ENCODE results near the gene FGF22. TPM values are rescaled to one million over a fixed set of nuclear protein-coding genes. Genes with fewer than 3 reads are reported as not detected.

FGF22 gene
- total and polyA plus RNA-seq, 10 of the 15 experiments (the other 5 are each of a cell fraction or from before 2014, with no cell fraction given) = 0.05 TPM; not detected in 9

DNA sequence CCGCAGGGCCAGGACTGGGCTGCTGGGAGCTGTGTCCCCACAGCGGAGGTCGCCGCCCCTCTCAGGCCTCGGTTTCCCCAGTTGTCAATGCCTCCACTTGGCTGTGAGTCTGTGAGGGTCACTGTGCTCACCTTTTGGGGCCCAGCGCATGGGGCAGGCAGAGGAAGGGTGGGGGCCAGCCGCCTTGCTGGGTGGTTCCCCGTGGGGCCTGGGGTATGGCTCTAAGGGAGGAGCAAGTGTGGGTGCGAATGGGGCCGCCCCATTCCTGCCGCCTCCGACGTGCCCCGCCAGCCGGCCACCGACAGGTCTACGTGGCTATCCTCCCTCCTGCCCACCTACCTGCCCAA, 800 bp upstream of the FGF22 start (continued):
- TF ChIP-seq, protein P1, sequence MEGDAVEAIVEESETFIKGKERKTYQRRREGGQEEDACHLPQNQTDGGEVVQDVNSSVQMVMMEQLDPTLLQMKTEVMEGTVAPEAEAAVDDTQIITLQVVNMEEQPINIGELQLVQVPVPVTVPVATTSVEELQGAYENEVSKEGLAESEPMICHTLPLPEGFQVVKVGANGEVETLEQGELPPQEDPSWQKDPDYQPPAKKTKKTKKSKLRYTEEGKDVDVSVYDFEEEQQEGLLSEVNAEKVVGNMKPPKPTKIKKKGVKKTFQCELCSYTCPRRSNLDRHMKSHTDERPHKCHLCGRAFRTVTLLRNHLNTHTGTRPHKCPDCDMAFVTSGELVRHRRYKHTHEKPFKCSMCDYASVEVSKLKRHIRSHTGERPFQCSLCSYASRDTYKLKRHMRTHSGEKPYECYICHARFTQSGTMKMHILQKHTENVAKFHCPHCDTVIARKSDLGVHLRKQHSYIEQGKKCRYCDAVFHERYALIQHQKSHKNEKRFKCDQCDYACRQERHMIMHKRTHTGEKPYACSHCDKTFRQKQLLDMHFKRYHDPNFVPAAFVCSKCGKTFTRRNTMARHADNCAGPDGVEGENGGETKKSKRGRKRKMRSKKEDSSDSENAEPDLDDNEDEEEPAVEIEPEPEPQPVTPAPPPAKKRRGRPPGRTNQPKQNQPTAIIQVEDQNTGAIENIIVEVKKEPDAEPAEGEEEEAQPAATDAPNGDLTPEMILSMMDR (IDR thresholded peaks at IDR 0.05 in 2 of 3, conservative IDR thresholded peaks at IDR 0.05 in 1 of 3; ENCODE audit: control insufficient read depth in 2 of 3, extremely low read depth in 1 of 3, insufficient read depth in 1 of 3, low read depth in 3 of 3, low read length in 3 of 3) = no peak
- TF ChIP-seq TCF7 (IDR thresholded peaks at IDR 0.05; ENCODE audit: borderline replicate concordance) (no peak), BCL11A (IDR thresholded peaks at IDR 0.05; ENCODE audit: low read depth, low read length) (no peak), BRCA1 (IDR thresholded peaks at IDR 0.05; ENCODE audit: low read depth, low read length) (no peak)

DNA sequence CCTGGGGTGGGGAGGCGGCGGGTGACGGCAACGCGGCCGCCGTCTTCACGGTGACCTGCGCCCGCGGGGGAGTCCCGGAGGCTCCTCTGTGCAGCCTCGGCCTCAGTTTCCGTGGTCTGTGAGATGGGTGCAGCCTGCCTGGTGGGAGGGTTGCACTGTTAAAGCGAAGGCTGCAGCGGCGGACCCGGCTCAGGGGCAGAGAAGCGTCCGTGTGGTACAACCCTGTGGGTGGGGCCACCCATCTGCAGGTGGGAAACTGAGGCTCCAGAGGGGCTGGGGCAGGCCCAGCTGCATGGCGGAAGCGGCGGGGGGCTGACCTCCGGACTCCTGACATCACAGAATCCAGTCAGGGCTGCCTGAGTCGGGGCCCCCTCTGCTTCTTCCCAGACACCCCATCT, 481 bp downstream of the FGF22 start:
- ChIA-PET CTCF (no interaction called here), RAD21 (ENCODE audit: unreplicated experiment) (no interaction called here), POLR2A (no interaction called here), SMC1A (ENCODE audit: uncharacterized antibody, unreplicated experiment) (no interaction called here)
- in situ Hi-C loops (cut with MboI) (no loop called here), intact Hi-C loops (cut with micrococcal nuclease; ENCODE audit: unreplicated experiment) (no loop called here)
- Histone ChIP-seq H3K9ac (ENCODE audit: control insufficient read depth, insufficient read depth, low read length) (no peak overlapping the region), H3K4me1 (ENCODE audit: control insufficient read depth, insufficient read depth, low read length) (peaks cover 24% of the 10 kb centered on the region), H3K4me3 (peak overlapping the region; percentile 32; the same call in 1 of the 2 replicates), H3K27ac (ENCODE audit: control insufficient read depth, insufficient read depth) (no peak overlapping the region), H3K27me3 (replicated peaks in 1 of 2; ENCODE audit: control insufficient read depth in 2 of 2, insufficient read depth in 2 of 2, low read length in 1 of 2) (no peaks in the 10 kb centered on the region), H3K36me3 (ENCODE audit: control insufficient read depth in 2 of 2, insufficient read depth in 2 of 2, low read length in 1 of 2) (peaks cover 0 to 4% of the 10 kb centered on the region in 2 experiments; a peak in 2 of 4 replicates), H3K9me3 (replicated peaks; ENCODE audit: control insufficient read depth, insufficient read depth, low read length) (no peaks in the 10 kb centered on the region), H4K20me1 (ENCODE audit: control insufficient read depth, insufficient read depth) (no peaks in the 10 kb centered on the region), H3K4me2 (ENCODE audit: control insufficient read depth, insufficient read depth) (peak overlapping the region; percentile 48; the same call in 1 of the 2 replicates), H3K79me2 (ENCODE audit: control insufficient read depth, insufficient read depth, low read length) (no peaks in the 10 kb centered on the region), H2AFZ (ENCODE audit: control insufficient read depth, low read depth, low read length) (no peak overlapping the region)
- FAIRE-seq (no peak), DNase-seq (ENCODE audit: low read depth, low spot score) (no peak), ATAC-seq (no peak; the same call in 2 of the 3 replicates)
- no TSS peak for BruUV-seq (replicated peaks)
- WGBS (ENCODE audit: insufficient coverage, insufficient replicate concordance, low lambda C conversion rate, missing lambda C conversion rate) = 32% methylated on average over 17 of the region's 25 CpGs
- TF ChIP-seq, protein P2, sequence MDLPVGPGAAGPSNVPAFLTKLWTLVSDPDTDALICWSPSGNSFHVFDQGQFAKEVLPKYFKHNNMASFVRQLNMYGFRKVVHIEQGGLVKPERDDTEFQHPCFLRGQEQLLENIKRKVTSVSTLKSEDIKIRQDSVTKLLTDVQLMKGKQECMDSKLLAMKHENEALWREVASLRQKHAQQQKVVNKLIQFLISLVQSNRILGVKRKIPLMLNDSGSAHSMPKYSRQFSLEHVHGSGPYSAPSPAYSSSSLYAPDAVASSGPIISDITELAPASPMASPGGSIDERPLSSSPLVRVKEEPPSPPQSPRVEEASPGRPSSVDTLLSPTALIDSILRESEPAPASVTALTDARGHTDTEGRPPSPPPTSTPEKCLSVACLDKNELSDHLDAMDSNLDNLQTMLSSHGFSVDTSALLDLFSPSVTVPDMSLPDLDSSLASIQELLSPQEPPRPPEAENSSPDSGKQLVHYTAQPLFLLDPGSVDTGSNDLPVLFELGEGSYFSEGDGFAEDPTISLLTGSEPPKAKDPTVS (IDR thresholded peaks at IDR 0.05; ENCODE audit: low read depth, low read length) = no peak
- TF ChIP-seq, protein P3, sequence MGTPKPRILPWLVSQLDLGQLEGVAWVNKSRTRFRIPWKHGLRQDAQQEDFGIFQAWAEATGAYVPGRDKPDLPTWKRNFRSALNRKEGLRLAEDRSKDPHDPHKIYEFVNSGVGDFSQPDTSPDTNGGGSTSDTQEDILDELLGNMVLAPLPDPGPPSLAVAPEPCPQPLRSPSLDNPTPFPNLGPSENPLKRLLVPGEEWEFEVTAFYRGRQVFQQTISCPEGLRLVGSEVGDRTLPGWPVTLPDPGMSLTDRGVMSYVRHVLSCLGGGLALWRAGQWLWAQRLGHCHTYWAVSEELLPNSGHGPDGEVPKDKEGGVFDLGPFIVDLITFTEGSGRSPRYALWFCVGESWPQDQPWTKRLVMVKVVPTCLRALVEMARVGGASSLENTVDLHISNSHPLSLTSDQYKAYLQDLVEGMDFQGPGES (IDR thresholded peaks at IDR 0.05) = no peak
- TF ChIP-seq SREBF1 (IDR thresholded peaks at IDR 0.05; ENCODE audit: low read length) (no peak), ZNF622 (IDR thresholded peaks at IDR 0.05) (no peak), EGR1 (IDR thresholded peaks at IDR 0.05; ENCODE audit: borderline replicate concordance in 1 of 2, low read depth in 2 of 2, low read length in 2 of 2) (no peak), FOXK2 (IDR thresholded peaks at IDR 0.05) (no peak), FOXM1 (IDR thresholded peaks at IDR 0.05; ENCODE audit: low read depth, low read length) (no peak), YY1 (IDR thresholded peaks at IDR 0.05; ENCODE audit: low read depth, low read length) (no peak)
- TF ChIP-seq, protein P4, sequence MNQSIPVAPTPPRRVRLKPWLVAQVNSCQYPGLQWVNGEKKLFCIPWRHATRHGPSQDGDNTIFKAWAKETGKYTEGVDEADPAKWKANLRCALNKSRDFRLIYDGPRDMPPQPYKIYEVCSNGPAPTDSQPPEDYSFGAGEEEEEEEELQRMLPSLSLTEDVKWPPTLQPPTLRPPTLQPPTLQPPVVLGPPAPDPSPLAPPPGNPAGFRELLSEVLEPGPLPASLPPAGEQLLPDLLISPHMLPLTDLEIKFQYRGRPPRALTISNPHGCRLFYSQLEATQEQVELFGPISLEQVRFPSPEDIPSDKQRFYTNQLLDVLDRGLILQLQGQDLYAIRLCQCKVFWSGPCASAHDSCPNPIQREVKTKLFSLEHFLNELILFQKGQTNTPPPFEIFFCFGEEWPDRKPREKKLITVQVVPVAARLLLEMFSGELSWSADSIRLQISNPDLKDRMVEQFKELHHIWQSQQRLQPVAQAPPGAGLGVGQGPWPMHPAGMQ (IDR thresholded peaks at IDR 0.05; ENCODE audit: borderline replicate concordance) = no peak
- TF ChIP-seq, protein P5, sequence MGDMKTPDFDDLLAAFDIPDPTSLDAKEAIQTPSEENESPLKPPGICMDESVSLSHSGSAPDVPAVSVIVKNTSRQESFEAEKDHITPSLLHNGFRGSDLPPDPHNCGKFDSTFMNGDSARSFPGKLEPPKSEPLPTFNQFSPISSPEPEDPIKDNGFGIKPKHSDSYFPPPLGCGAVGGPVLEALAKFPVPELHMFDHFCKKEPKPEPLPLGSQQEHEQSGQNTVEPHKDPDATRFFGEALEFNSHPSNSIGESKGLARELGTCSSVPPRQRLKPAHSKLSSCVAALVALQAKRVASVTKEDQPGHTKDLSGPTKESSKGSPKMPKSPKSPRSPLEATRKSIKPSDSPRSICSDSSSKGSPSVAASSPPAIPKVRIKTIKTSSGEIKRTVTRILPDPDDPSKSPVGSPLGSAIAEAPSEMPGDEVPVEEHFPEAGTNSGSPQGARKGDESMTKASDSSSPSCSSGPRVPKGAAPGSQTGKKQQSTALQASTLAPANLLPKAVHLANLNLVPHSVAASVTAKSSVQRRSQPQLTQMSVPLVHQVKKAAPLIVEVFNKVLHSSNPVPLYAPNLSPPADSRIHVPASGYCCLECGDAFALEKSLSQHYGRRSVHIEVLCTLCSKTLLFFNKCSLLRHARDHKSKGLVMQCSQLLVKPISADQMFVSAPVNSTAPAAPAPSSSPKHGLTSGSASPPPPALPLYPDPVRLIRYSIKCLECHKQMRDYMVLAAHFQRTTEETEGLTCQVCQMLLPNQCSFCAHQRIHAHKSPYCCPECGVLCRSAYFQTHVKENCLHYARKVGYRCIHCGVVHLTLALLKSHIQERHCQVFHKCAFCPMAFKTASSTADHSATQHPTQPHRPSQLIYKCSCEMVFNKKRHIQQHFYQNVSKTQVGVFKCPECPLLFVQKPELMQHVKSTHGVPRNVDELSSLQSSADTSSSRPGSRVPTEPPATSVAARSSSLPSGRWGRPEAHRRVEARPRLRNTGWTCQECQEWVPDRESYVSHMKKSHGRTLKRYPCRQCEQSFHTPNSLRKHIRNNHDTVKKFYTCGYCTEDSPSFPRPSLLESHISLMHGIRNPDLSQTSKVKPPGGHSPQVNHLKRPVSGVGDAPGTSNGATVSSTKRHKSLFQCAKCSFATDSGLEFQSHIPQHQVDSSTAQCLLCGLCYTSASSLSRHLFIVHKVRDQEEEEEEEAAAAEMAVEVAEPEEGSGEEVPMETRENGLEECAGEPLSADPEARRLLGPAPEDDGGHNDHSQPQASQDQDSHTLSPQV (IDR thresholded peaks at IDR 0.05) = no peak

All from GM12878 (cell line).